Measurements from ENCODE around the gene CAMP. TPM values are rescaled to one million over a fixed set of nuclear protein-coding genes. Genes with fewer than 3 reads are reported as not detected.

Gene CAMP
- total and polyA plus RNA-seq, 8 donors: not detected

- no peak for DNase-seq
- ATAC-seq: no peak
- WGBS, 2 donors: 87 to 88% methylated on average over 3 of the region's 3 CpGs
- Histone ChIP-seq H3K27ac (no peak overlapping the region), H3K9me3 (no peaks in the 10 kb centered on the region), H3K4me3 (no peak overlapping the region), H3K27me3 (no peaks in the 10 kb centered on the region), H3K36me3 (no peaks in the 10 kb centered on the region), H3K4me1 (peaks cover 0 to 11% (median 0%) of the 10 kb centered on the region in 3 donors)
- intact Hi-C loops (cut with DNase I): no loop called here
- TF ChIP-seq, protein P1, sequence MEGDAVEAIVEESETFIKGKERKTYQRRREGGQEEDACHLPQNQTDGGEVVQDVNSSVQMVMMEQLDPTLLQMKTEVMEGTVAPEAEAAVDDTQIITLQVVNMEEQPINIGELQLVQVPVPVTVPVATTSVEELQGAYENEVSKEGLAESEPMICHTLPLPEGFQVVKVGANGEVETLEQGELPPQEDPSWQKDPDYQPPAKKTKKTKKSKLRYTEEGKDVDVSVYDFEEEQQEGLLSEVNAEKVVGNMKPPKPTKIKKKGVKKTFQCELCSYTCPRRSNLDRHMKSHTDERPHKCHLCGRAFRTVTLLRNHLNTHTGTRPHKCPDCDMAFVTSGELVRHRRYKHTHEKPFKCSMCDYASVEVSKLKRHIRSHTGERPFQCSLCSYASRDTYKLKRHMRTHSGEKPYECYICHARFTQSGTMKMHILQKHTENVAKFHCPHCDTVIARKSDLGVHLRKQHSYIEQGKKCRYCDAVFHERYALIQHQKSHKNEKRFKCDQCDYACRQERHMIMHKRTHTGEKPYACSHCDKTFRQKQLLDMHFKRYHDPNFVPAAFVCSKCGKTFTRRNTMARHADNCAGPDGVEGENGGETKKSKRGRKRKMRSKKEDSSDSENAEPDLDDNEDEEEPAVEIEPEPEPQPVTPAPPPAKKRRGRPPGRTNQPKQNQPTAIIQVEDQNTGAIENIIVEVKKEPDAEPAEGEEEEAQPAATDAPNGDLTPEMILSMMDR (IDR thresholded peaks at IDR 0.05): no peak
- no peak for FAIRE-seq
Observed at GRCh38 chr3:48214225-48214624, 9.1 kb upstream of the CAMP start.

GRCh38 chr3:48215019-48215418, 8.3 kb upstream of the CAMP start:
- TF ChIP-seq, protein P1 (IDR thresholded peaks at IDR 0.05): no peak
- DNase-seq (no peak), FAIRE-seq (no peak), ATAC-seq (peak; percentile 20 to 54 (median 35))
- peaks cover 0 to 11% (median 0%) of the 10 kb centered on the region in 3 donors for H3K4me1 ChIP-seq
- H3K9me3 ChIP-seq: no peaks in the 10 kb centered on the region
- H3K36me3 ChIP-seq: no peaks in the 10 kb centered on the region
- peak overlapping the region in 1 of 4 donors; percentile 4 for H3K27ac ChIP-seq
- WGBS, 2 donors: 54 to 57% methylated on average over 3 of the region's 3 CpGs
- H3K27me3 ChIP-seq: no peaks in the 10 kb centered on the region
- H3K4me3 ChIP-seq: no peak overlapping the region
- intact Hi-C loops (cut with DNase I): no loop called here

- FAIRE-seq: no peak
Observed at GRCh38 chr3:48215466-48215865, 7.8 kb upstream of the CAMP start.

DNA sequence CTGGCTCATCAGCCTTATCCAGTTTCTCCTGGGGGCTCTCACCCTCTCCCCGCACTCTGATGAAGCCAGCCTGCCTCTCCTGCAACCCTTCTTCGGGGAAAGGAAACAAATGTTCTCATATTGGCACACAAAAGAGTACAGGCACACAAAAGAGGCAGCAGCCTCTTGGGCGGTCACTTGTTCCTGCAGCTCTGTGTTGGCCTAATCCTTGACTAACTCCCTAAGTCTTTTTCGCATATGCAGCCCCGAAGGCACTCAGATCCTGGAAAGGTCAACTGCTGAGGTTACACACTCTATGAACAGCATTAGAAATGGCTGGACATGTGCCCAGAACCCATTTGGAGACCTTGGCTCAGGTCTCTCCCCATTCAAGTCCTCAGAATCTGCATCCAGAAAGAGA, 7.4 kb upstream of the CAMP start:
- Histone ChIP-seq H3K36me3 (no peaks in the 10 kb centered on the region), H3K4me1 (peaks cover 0 to 11% (median 0%) of the 10 kb centered on the region in 3 donors), H3K27me3 (no peaks in the 10 kb centered on the region), H3K9me3 (no peaks in the 10 kb centered on the region), H3K4me3 (no peak overlapping the region), H3K27ac (no peak overlapping the region)
- intact Hi-C loops (cut with DNase I): no loop called here
- FAIRE-seq: no peak
- TF ChIP-seq, protein P1 (IDR thresholded peaks at IDR 0.05): no peak
- peak; percentile 24 to 51 (median 34) for ATAC-seq
- 61 to 70% methylated on average over 5 of the region's 5 CpGs for WGBS, 2 donors
- DNase-seq: no peak

More at GRCh38 chr3:48215466-48215865, 7.8 kb upstream of the CAMP start:
- Histone ChIP-seq H3K9me3 (no peaks in the 10 kb centered on the region), H3K27ac (no peak overlapping the region), H3K36me3 (no peaks in the 10 kb centered on the region), H3K4me3 (no peak overlapping the region), H3K4me1 (peaks cover 0 to 11% (median 0%) of the 10 kb centered on the region in 3 donors), H3K27me3 (no peaks in the 10 kb centered on the region)
- ATAC-seq: peak; percentile 53 to 90 (median 80)
- intact Hi-C loops (cut with DNase I): no loop called here
- 14 to 19% methylated on average over 4 of the region's 4 CpGs for WGBS, 2 donors
- DNase-seq: peak in 1 of 6 donors; percentile 31
- TF ChIP-seq, protein P1 (IDR thresholded peaks at IDR 0.05): no peak

- WGBS, 2 donors: 64 to 74% methylated on average over 4 of the region's 4 CpGs
- Histone ChIP-seq H3K4me3 (no peak overlapping the region), H3K4me1 (peaks cover 0 to 11% (median 0%) of the 10 kb centered on the region in 3 donors), H3K27ac (no peak overlapping the region), H3K27me3 (no peaks in the 10 kb centered on the region), H3K9me3 (no peaks in the 10 kb centered on the region), H3K36me3 (no peaks in the 10 kb centered on the region)
- intact Hi-C loops (cut with DNase I): no loop called here
- ATAC-seq: no peak
- DNase-seq: no peak
- no peak for FAIRE-seq
- TF ChIP-seq, protein P1 (IDR thresholded peaks at IDR 0.05): no peak
Observed at GRCh38 chr3:48217449-48217848, 5.8 kb upstream of the CAMP start.
